Endothelial cell of umbilical vein (primary cell): ENCODE results near the gene PAQR8. TPM values are rescaled to one million over a fixed set of nuclear protein-coding genes. Genes with fewer than 3 reads are reported as not detected.

Experiments
- BruUV-seq: library from RNA; stranded (reverse); fragments of 400-500 nt; replicated peaks from 2 replicates; lab custom pipeline; 2021; lab: Mats Ljungman, UMichigan
- CTCF ChIA-PET: fragments of 300-600, 350-600 bp; sonication (Branson Sonifier 250); formaldehyde crosslinking; loops from one replicate; lab custom pipeline; 2021; ENCODE audit warnings: antibody characterized with exemption, inconsistent platforms; lab: Charles Lee
- POLR2A ChIA-PET: fragments of 300-600, 350-600 bp; sonication (Branson Sonifier 250); formaldehyde crosslinking; loops from one replicate; lab custom pipeline; 2021; ENCODE audit warnings: antibody characterized with exemption, inconsistent platforms; lab: Charles Lee
- DNase-seq: peaks from one replicate; pipeline ENCODE4 v3.0.0-alpha.2; 2011; ENCODE audit warnings: low read depth, low spot score
- FAIRE-seq: peaks from 2 replicates; lab custom pipeline; 2011; peaks lifted over from hg19 to GRCh38; lab: Jason Lieb, UNC
- H2AFZ ChIP-seq: 2 replicates; pipeline ENCODE4 v1.6.0; 2012; ENCODE audit warnings: low read depth, low read length, control low read depth, inconsistent platforms
- H3K27ac ChIP-seq: 2 replicates; pipeline ENCODE4 v1.5.1; 2011; ENCODE audit warnings: low read depth, mild to moderate bottlenecking, control low read depth, low read length, moderate library complexity; ENCODE audit not compliant: insufficient read depth
- H3K27me3 ChIP-seq, 2 experiments: 2 replicates each; pipeline versions ENCODE4 v1.6.0 to v1.6.1; 2011; ENCODE audit warnings: low read length in 2 of 2, mixed read lengths in 1 of 2; ENCODE audit not compliant: control insufficient read depth in 2 of 2, insufficient read depth in 2 of 2
- H3K36me3 ChIP-seq, 2 experiments: 2 replicates in 1 of 2; 3 replicates in 1 of 2; pipeline ENCODE4 v1.5.1; 2011; ENCODE audit warnings: low read length in 2 of 2, mild to moderate bottlenecking in 1 of 2, moderate library complexity in 1 of 2; ENCODE audit not compliant: control insufficient read depth in 2 of 2, insufficient read depth in 2 of 2; ENCODE audit errors: extremely low read depth in 1 of 2
- H3K4me1 ChIP-seq: 3 replicates; pipeline ENCODE4 v1.5.1; 2011; ENCODE audit warnings: mild to moderate bottlenecking, low read length; ENCODE audit not compliant: control insufficient read depth, insufficient read depth; ENCODE audit errors: extremely low read depth
- H3K4me2 ChIP-seq: 2 replicates; pipeline ENCODE4 v1.6.1; 2011; ENCODE audit warnings: low read length, control low read depth, mixed read lengths; ENCODE audit not compliant: insufficient read depth
- H3K4me3 ChIP-seq, 3 experiments: fragments of 200-600 bp in 1 of 3; sonication (generic), shearing (Covaris generic) in 1 of 3; replicated peaks in 1 of 3; 2 replicates each; pipeline ENCODE4 v1.5.1; 2011 to 2016; ENCODE audit warnings: control low read depth in 3 of 3, low read length in 3 of 3, mild to moderate bottlenecking in 2 of 3, inconsistent platforms in 1 of 3, low read depth in 1 of 3, moderate library complexity in 1 of 3; ENCODE audit not compliant: insufficient read depth in 1 of 3
- H3K79me2 ChIP-seq: 2 replicates; pipeline ENCODE4 v1.6.0; 2012; ENCODE audit warnings: low read length, inconsistent platforms; ENCODE audit not compliant: control insufficient read depth, insufficient read depth
- H3K9ac ChIP-seq: replicated peaks from 2 replicates; pipeline ENCODE3; 2011; ENCODE audit warnings: low read length, control low read depth; ENCODE audit not compliant: insufficient read depth; ENCODE audit errors: extremely low read depth
- H3K9me1 ChIP-seq: replicated peaks from 3 replicates; pipeline ENCODE4 v1.6.0; 2011; ENCODE audit warnings: mild to moderate bottlenecking, low read length; ENCODE audit not compliant: control insufficient read depth, insufficient read depth; ENCODE audit errors: extremely low read depth
- H3K9me3 ChIP-seq: replicated peaks from 2 replicates; pipeline ENCODE4 v1.5.1; 2012; ENCODE audit warnings: low read length, inconsistent platforms; ENCODE audit not compliant: control insufficient read depth, insufficient read depth
- H4K20me1 ChIP-seq: replicated peaks from 2 replicates; pipeline ENCODE3; 2011; ENCODE audit warnings: mild to moderate bottlenecking, low read length; ENCODE audit not compliant: control insufficient read depth, insufficient read depth; ENCODE audit errors: extremely low read depth
- CTCF ChIP-seq, 2 donors: IDR thresholded peaks; 1 replicate in 1 of 2; 2 replicates in 1 of 2; pipeline ENCODE4 v1.5.1; 2011; ENCODE audit warnings: low read length in 2 of 2, mild to moderate bottlenecking in 2 of 2, moderate library complexity in 2 of 2, control low read depth in 1 of 2, inconsistent platforms in 1 of 2, low read depth in 1 of 2; ENCODE audit not compliant: insufficient read depth in 1 of 2; ENCODE audit errors: extremely low read depth in 1 of 2
- EZH2 ChIP-seq: IDR thresholded peaks from 2 replicates; pipeline ENCODE4 v1.6.1; 2012; ENCODE audit warnings: borderline replicate concordance, low read depth, mild to moderate bottlenecking, moderate library complexity, low read length, inconsistent platforms; ENCODE audit not compliant: severe bottlenecking
- FOS ChIP-seq: IDR thresholded peaks from 2 replicates; pipeline ENCODE4 v1.6.1; 2011; ENCODE audit warnings: mild to moderate bottlenecking, low read length, moderate library complexity, borderline replicate concordance; ENCODE audit not compliant: insufficient read depth
- GATA2 ChIP-seq: IDR thresholded peaks from 2 replicates; pipeline ENCODE4 v1.7.0; 2011; ENCODE audit warnings: low read depth, mild to moderate bottlenecking, moderate library complexity, mixed read lengths, low read length; ENCODE audit not compliant: insufficient read length, insufficient read depth
- JUN ChIP-seq: IDR thresholded peaks from 2 replicates; pipeline ENCODE4 v1.6.1; 2011; ENCODE audit warnings: borderline replicate concordance, low read depth; ENCODE audit not compliant: insufficient read length, insufficient read depth
- MYC ChIP-seq: IDR thresholded peaks from one replicate; pipeline ENCODE4 v1.6.1; 2011; ENCODE audit warnings: mild to moderate bottlenecking, low read depth, low read length
- POLR2A ChIP-seq: IDR thresholded peaks from 2 replicates; pipeline ENCODE4 v1.6.1; 2012; ENCODE audit warnings: low read depth, mild to moderate bottlenecking, control low read depth, low read length
- POLR2AphosphoS5 ChIP-seq: IDR thresholded peaks from 2 replicates; pipeline ENCODE4 v1.6.1; 2012; ENCODE audit warnings: low read depth, mild to moderate bottlenecking, control low read depth, low read length, moderate library complexity; ENCODE audit not compliant: insufficient read depth
- dilution Hi-C: fragments of 300-500 bp; cut with MboI; formaldehyde crosslinking; loops from one replicate; pipeline ENCODE4 v1.15.0; 2019; ENCODE audit warnings: low sequenced_read_pairs; ENCODE audit not compliant: extremely low pct_ligation_motif_present
- intact Hi-C: fragments of 100-400 bp; cut with micrococcal nuclease; formaldehyde crosslinking; loops from one replicate; pipeline ENCODE4 v1.10.0; 2022
- polyA plus RNA-seq, 4 experiments: library from polyadenylated mRNA; depleted of rRNA in 3 of 4; stranded (reverse) in 3 of 4; unstranded in 1 of 4; fragments of >200 nt; gene quantifications; 2 replicates each; pipeline versions ENCODE4 v1.2.1 to v1.2.3, GENCODE V29; 2011 to 2012; ENCODE audit warnings: missing spikeins in 1 of 4
- total RNA-seq: library from RNA; stranded (reverse); gene quantifications from 2 replicates; pipeline ENCODE4 v1.2.3, GENCODE V29; 2021
- TF ChIP-seq, protein P1 (sequence below): IDR thresholded peaks from 2 replicates; pipeline ENCODE4 v1.6.1; 2011; ENCODE audit not compliant: insufficient read depth, insufficient read length

Gene PAQR8
- total and polyA plus RNA-seq, 2 donors (not counting 3 experiments of a cell fraction or from before 2014, with no cell fraction given) = 4.3 to 6.0 TPM

DNA sequence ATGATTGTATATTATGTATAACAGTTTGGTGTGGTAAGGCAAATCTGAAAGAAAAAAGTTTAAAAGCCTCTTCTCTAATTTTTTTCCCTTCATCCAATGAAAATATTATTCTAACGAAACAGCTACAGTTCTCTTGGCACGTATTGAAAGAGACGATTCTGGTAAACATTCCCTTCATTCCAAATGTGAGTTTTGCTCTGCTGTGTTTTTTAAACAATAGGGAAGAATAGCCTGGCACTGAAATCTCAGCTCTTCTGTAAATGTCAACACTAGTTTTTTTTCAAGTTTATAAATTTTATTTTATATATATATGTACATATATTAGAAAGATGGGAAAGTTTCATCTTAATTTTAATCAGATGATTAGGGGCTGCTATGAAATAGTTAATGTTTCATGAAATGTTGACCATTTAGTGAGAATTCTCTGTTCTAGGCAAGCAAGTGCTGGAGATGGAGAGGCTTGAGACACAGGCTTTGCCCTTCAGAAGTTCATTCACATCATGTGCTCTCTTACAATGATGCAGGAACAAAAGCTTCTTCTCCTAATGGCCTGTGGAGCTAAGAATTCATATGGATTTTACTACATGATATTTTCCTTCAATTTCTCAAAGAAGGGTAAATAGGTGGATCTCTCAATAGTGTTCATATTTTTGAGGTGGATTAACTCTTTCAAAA lies 4.1 kb downstream of the PAQR8 start:
- Histone ChIP-seq H3K4me1 (peaks cover 12% of the 10 kb centered on the region), H3K27ac (no peak overlapping the region), H4K20me1 (no peaks in the 10 kb centered on the region), H3K4me3 (no peak overlapping the region), H3K27me3 (no peaks in the 10 kb centered on the region), H3K36me3 (no peaks in the 10 kb centered on the region), H3K9ac (no peak overlapping the region), H3K4me2 (no peak overlapping the region), H3K9me3 (no peaks in the 10 kb centered on the region), H2AFZ (no peak overlapping the region), H3K79me2 (peaks cover 5% of the 10 kb centered on the region), H3K9me1 (no peaks in the 10 kb centered on the region)
- POLR2A ChIA-PET = no interaction called here
- BruUV-seq = no TSS peak
- no peak for FAIRE-seq
- peak; percentile 51 for DNase-seq
- TF ChIP-seq, protein P1, sequence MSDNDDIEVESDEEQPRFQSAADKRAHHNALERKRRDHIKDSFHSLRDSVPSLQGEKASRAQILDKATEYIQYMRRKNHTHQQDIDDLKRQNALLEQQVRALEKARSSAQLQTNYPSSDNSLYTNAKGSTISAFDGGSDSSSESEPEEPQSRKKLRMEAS = no peak
- TF ChIP-seq MYC (no peak), EZH2 (no peak), FOS (no peak), JUN (no peak), POLR2A (no peak), CTCF (IDR thresholded peaks at IDR 0.05; ENCODE audit: extremely low read depth in 1 of 2, insufficient read depth in 1 of 2, low read depth in 1 of 2, low read length in 2 of 2) (no peak), POLR2AphosphoS5 (no peak), GATA2 (no peak)
- intact Hi-C loops (no loop called here), dilution Hi-C loops (no loop called here)
- CTCF ChIA-PET = interaction anchor here (1.1 to 1.6 kb wide), 3 partner anchors 14 to 34 kb away, joined by 3 to 5 read pairs (median 3); no protein-coding TSS in a partner anchor
